OCI-LY7 (cell line): ENCODE results near the gene SLX4IP. TPM values are rescaled to one million over a fixed set of nuclear protein-coding genes. Genes with fewer than 3 reads are reported as not detected.

ENCODE experiments used
- BruUV-seq: library from RNA; stranded (reverse); fragments of 400-500 nt; replicated peaks from 2 replicates; lab custom pipeline; 2021; lab: Mats Ljungman, UMichigan
- CTCF ChIA-PET: fragments of 300-600 bp; sonication (Branson Sonifier 250); formaldehyde crosslinking; loops from one replicate; lab custom pipeline; 2022; ENCODE audit warnings: antibody characterized with exemption; ENCODE audit not compliant: unreplicated experiment; lab: Charles Lee
- POLR2A ChIA-PET: fragments of 300-600 bp; sonication (Branson Sonifier 250); formaldehyde crosslinking; loops from one replicate; lab custom pipeline; 2022; ENCODE audit warnings: antibody characterized with exemption; lab: Charles Lee
- DNase-seq: peaks from one replicate; pipeline ENCODE4 v3.0.0-alpha.2; 2015; ENCODE audit warnings: low spot score
- H2AFZ ChIP-seq: fragments of 200-600 bp; sonication (generic), shearing (Covaris generic); 2 replicates; pipeline ENCODE4 v1.6.1; 2014; ENCODE audit warnings: mild to moderate bottlenecking, antibody characterized with exemption, low read length, moderate library complexity
- H3K27ac ChIP-seq: fragments of 200-600 bp; sonication (generic); 2 replicates; pipeline ENCODE4 v1.5.1; 2014; ENCODE audit warnings: mixed run types, low read depth, mild to moderate bottlenecking, moderate library complexity, low read length, inconsistent platforms; ENCODE audit not compliant: poor library complexity, severe bottlenecking
- H3K36me3 ChIP-seq: fragments of 200-600 bp; sonication (generic); 2 replicates; pipeline ENCODE4 v1.6.1; 2014; ENCODE audit warnings: mild to moderate bottlenecking, antibody characterized with exemption, low read length, moderate library complexity, mixed read lengths; ENCODE audit not compliant: insufficient read depth
- H3K4me1 ChIP-seq: fragments of 200-600 bp; sonication (generic); 2 replicates; pipeline ENCODE4 v1.5.1; 2014; ENCODE audit warnings: mild to moderate bottlenecking, low read length; ENCODE audit not compliant: insufficient read depth, poor library complexity, severe bottlenecking
- H3K4me2 ChIP-seq: fragments of 200-600 bp; sonication (generic); 2 replicates; pipeline ENCODE4 v1.6.1; 2014; ENCODE audit warnings: mild to moderate bottlenecking, low read length
- H3K4me3 ChIP-seq: fragments of 200-600 bp; sonication (generic); 2 replicates; pipeline ENCODE4 v1.5.1; 2014; ENCODE audit warnings: mild to moderate bottlenecking, low read depth, low read length; ENCODE audit not compliant: poor library complexity, severe bottlenecking
- H3K79me2 ChIP-seq: fragments of 200-600 bp; sonication (generic); 2 replicates; pipeline ENCODE4 v1.6.1; 2016; ENCODE audit warnings: low read depth, mild to moderate bottlenecking, low read length, moderate library complexity, mixed read lengths; ENCODE audit not compliant: insufficient read depth
- H3K9me2 ChIP-seq: fragments of 200-600 bp; sonication (generic); 2 replicates; pipeline ENCODE4 v1.6.1; 2016; ENCODE audit warnings: mild to moderate bottlenecking, low read length, mixed read lengths; ENCODE audit not compliant: insufficient read depth
- H3K9me3 ChIP-seq: fragments of 200-600 bp; sonication (generic); 2 replicates; pipeline ENCODE4 v1.6.1; 2014; ENCODE audit warnings: mild to moderate bottlenecking, mixed run types, low read length, mixed read lengths
- H4K20me1 ChIP-seq: fragments of 200-600 bp; sonication (generic); 2 replicates; pipeline ENCODE4 v1.6.1; 2014; ENCODE audit warnings: mild to moderate bottlenecking, antibody characterized with exemption, low read length, moderate library complexity, mixed read lengths; ENCODE audit not compliant: insufficient read depth
- CTCF ChIP-seq: fragments of 200-600 bp; sonication (generic); conservative IDR thresholded peaks from 2 replicates; pipeline ENCODE4 v1.5.1; 2014; ENCODE audit warnings: mild to moderate bottlenecking, antibody characterized with exemption, low read length, moderate library complexity, mixed read lengths
- EZH2phosphoT487 ChIP-seq: fragments of 200-600 bp; sonication (generic); IDR thresholded peaks from 2 replicates; pipeline ENCODE4 v1.6.1; 2018; ENCODE audit warnings: low read depth, borderline replicate concordance, mild to moderate bottlenecking, mixed run types, antibody characterized with exemption, low read length, moderate library complexity, mixed read lengths
- intact Hi-C: fragments of 100-400 bp; cut with micrococcal nuclease; formaldehyde crosslinking; loops from one replicate; pipeline ENCODE4 v1.10.0; 2022; ENCODE audit not compliant: unreplicated experiment
- total RNA-seq, 2 experiments: library from RNA; depleted of rRNA in 1 of 2; stranded (reverse); fragments of >200 nt in 1 of 2; shearing (Covaris generic) in 1 of 2; gene quantifications; 2 replicates each; pipeline ENCODE4 v1.2.3, GENCODE V29; 2014 to 2022

The SLX4IP gene
- total RNA-seq, 2 experiments from 2014 or later = 4.1 to 9.2 TPM

GRCh38 chr20:10469599-10469998, 34.5 kb downstream of the SLX4IP start:
- DNase-seq = peak; percentile 12
- Histone ChIP-seq H3K9me2 (no peaks in the 10 kb centered on the region), H2AFZ (no peak overlapping the region), H3K4me2 (no peak overlapping the region), H3K4me1 (no peaks in the 10 kb centered on the region), H3K4me3 (no peak overlapping the region), H3K79me2 (no peaks in the 10 kb centered on the region), H3K36me3 (peaks cover 3% of the 10 kb centered on the region; the same call in 1 of the 2 replicates), H3K9me3 (no peaks in the 10 kb centered on the region), H4K20me1 (no peaks in the 10 kb centered on the region), H3K27ac (no peak overlapping the region)
- CTCF ChIA-PET = no interaction called here
- POLR2A ChIA-PET = no interaction called here
- intact Hi-C loops = no loop called here
- BruUV-seq = no TSS peak
- TF ChIP-seq EZH2phosphoT487 (no peak), CTCF (peak; percentile 69)

- no peaks in the 10 kb centered on the region for H3K79me2 ChIP-seq
- H3K4me3 ChIP-seq = no peak overlapping the region
- peaks cover under 1% of the 10 kb centered on the region for H3K4me1 ChIP-seq
- intact Hi-C loops = no loop called here
- H3K4me2 ChIP-seq = no peak overlapping the region
- CTCF ChIA-PET = no interaction called here
- POLR2A ChIA-PET = no interaction called here
- H3K9me2 ChIP-seq = no peaks in the 10 kb centered on the region
- no TSS peak for BruUV-seq
- no peak for DNase-seq
- no peak overlapping the region for H2AFZ ChIP-seq
- H3K9me3 ChIP-seq = no peaks in the 10 kb centered on the region
- H4K20me1 ChIP-seq = no peaks in the 10 kb centered on the region; the same call in 1 of the 2 replicates
- TF ChIP-seq EZH2phosphoT487 = no peak
- TF ChIP-seq CTCF = no peak
- no peak overlapping the region for H3K27ac ChIP-seq
- no peaks in the 10 kb centered on the region for H3K36me3 ChIP-seq
These were observed 35.2 kb downstream of the SLX4IP start for GRCh38 chr20:10470276-10470675.

GRCh38 chr20:10472871-10473270, 37.8 kb downstream of the SLX4IP start:
- no TSS peak for BruUV-seq
- Histone ChIP-seq H2AFZ (no peak overlapping the region), H3K9me2 (no peaks in the 10 kb centered on the region), H3K79me2 (no peaks in the 10 kb centered on the region), H3K4me2 (no peak overlapping the region), H3K4me1 (peaks cover 19% of the 10 kb centered on the region), H3K9me3 (no peaks in the 10 kb centered on the region), H3K27ac (no peak overlapping the region), H3K4me3 (no peak overlapping the region), H3K36me3 (no peaks in the 10 kb centered on the region), H4K20me1 (peaks cover 3% of the 10 kb centered on the region; the same call in 1 of the 2 replicates)
- no peak for DNase-seq
- TF ChIP-seq CTCF (no peak), EZH2phosphoT487 (no peak)
- ChIA-PET POLR2A (interaction anchor here (0.6 to 0.9 kb wide), 2 partner anchors 9 to 1105 kb away, joined by 3 read pairs; no protein-coding TSS in a partner anchor), CTCF (no interaction called here)
- intact Hi-C loops = no loop called here
